Activated CD4-positive, alpha-beta T cell treated with anti-CD3 and anti-CD28 coated beads for 1 hour (primary cell): ENCODE results near the gene PCSK6.

Experiments used
- DNase-seq: peaks from one replicate; pipeline ENCODE4 v3.0.0-alpha.2; 2020

Gene PCSK6

DNA sequence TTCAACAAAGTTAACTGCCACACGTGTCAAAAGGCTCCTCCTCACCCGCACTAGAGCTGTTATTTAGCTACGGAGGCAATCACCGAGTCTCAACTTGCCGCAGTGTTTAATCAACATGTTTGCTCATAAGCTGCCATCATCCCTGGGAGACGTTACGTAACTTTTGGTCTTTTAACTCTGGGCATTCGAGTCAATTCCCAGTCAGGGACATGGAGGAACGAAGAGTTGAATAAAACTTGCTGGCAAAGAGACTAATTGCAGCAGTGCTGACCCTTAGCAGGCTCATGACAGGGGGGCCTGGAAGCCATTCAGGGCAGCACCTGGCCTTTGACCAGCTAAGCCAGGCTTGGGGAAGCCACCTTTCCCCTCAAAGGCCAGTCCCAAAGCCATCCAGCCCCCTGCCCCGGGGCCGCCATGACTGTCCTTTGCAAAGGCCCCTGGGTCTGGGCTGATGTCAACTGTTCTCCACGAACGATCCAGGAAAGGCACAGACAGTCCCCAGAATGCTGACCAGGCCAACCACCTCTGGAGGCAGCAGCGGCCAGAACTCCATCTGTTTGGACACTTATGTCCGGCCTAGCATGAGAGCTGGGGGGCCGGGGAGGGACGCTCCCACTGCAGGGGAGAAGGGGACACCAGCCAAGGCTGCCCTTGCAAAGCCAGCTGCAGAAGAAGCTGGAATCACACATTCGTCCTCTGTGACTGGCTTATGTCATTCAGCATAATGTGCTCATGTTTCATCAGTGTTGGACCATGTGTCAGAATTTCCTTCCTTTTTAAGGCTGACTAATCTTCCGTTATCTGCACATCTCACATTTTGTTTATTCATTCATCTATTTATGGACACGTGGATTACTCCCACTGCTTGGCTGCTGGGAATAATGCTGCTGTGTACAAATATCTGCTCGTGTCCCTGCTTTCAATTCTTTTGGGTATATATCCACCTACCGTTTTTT lies 43.7 kb downstream of the PCSK6 start:
- no peak for DNase-seq

GRCh38 chr15:101444807-101445508 lies 44.5 kb downstream of the PCSK6 start:
- no peak for DNase-seq

- no peak for DNase-seq
Measured at GRCh38 chr15:101444015-101444414, 45.5 kb downstream of the PCSK6 start.

GRCh38 chr15:101442272-101442671 lies 47.2 kb downstream of the PCSK6 start:
- no peak for DNase-seq

DNA sequence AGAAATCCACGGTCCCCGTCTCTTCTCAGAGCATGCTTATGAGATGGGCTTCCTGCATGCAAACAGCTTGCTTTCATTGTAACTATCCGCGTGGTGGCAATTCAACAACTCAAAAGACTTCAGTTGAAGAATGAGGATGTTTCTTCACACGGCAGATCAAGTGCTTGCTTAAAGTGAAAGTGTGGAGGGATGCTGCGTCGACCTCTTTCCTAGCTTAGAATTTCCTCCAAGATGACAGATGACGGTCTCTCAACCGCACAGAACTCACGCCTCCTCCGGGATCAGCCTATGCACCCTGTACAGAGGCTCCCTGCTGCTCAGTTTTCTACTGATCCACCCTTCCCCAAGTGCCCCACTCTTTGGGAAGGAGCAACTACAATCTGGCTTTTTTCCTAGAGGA lies 47.8 kb downstream of the PCSK6 start:
- no peak for DNase-seq

- no peak for DNase-seq
Measured at GRCh38 chr15:101440846-101441590, 48.5 kb downstream of the PCSK6 start.

GRCh38 chr15:101439920-101440319 lies 49.6 kb downstream of the PCSK6 start:
- no peak for DNase-seq

DNA sequence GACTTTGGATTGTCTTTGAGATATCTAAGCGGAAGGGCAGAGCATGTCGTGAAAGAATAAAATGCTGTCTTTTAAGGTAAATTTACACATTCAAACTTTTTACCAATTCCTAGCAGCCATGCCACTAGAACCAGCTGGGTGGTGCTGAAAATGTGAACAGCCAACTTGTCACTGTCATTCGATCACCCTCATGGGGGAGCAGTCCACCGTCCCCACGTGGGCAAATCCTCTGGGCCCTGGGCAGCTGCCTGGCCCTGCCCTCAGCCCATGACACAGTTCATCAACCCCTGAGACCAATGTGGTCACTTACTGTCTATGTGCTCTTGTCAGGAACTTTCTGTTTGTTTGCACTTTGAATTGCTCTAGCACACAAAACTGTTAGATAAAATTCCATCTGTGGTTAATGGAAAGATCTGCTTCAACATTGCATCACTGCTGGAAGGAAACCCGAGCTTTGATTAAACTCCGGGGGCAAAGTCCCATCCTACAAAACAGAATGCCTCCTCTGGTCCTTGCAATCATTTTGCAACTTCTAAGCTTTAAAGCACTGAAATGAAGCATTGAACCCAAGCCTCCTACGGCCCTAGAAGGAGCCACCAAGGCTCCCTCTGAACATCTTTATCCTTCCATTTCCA lies 50.1 kb downstream of the PCSK6 start:
- no peak for DNase-seq

GRCh38 chr15:101438482-101439284 lies 50.8 kb downstream of the PCSK6 start:
- no peak for DNase-seq

- no peak for DNase-seq
Measured at GRCh38 chr15:101437618-101438481, 51.7 kb downstream of the PCSK6 start.

DNA sequence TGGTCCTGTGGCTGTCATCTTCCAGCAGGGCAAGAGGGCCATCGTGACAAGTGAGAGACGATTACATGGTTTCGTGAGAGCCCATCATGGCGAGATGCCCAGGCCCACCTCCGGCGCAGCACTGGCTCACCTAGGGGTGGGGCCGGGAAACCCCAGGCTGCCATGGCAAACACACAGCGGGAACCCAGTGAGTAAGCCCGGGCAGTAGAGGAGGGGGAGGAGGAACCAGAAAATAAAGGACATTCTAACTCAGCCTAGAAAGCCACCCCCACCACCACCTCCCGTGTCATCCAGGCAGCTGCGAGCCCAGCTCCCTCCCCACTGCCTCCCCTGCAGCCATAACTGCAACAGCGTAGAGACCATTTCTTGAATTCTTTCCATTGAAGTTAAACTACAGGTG lies 52.3 kb downstream of the PCSK6 start:
- DNase-seq, result no peak

DNA sequence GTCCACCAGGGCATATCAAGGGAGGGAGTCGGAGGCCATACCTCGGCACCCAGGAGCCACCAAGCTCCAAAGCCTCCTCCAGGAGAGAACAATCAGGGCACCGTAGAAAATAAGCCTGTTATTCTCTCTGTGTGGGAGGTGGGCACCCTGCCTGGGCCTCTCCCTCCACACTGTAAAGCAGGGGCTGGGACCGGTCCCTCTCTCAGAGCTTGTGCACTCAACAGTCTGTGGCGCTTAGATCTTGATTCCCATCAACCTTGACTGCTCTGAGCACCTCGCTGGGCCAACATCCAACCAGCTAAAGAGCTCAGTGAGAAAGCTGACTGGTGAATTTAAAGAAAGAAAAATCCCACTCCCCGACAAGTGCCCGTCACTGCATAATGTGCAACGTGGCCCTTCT lies 53.0 kb downstream of the PCSK6 start:
- DNase-seq, result no peak

DNA sequence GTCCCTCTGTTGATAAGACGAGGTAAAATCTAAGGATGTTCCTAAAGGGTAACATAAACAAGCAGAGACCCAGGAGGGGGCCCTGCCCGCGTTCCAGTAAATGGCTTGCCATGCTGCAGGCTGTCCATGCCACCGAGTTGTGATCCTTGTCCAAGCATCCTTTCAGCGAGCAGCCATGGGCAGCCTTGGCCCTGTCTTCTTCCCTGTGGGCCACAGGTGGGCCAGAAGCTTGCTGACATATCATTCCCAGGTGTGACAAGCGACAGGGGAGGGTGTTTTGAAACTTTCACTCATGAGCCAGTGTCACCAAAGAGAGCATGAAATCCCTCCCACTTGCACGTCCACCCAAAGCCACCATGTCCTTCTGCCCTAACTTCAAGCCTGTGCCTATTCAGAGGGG lies 53.7 kb downstream of the PCSK6 start:
- DNase-seq, result no peak

- no peak for DNase-seq
Measured at GRCh38 chr15:101434032-101434920, 55.2 kb downstream of the PCSK6 start.

DNA sequence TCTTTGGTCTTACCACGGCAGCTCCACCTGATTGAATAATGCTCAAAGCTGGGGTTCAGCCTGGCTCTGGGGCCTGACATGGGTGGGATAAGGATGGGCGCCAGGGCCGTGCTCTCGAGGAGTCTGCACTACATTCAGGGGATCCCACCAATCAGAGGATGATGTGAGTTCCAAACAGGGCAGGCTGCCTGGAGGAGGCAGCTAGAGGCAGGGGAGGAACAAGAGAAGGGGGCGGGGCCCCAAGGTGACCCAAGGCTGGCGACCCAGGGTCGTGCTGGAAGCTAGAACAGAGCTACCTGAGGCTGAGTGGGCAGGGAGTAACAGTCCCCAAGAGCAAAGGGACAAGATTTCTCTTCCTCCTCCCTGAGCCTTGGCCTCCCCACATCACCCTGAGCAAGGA lies 56.1 kb downstream of the PCSK6 start:
- no peak for DNase-seq

GRCh38 chr15:101432982-101433381 lies 56.5 kb downstream of the PCSK6 start:
- no peak for DNase-seq

DNA sequence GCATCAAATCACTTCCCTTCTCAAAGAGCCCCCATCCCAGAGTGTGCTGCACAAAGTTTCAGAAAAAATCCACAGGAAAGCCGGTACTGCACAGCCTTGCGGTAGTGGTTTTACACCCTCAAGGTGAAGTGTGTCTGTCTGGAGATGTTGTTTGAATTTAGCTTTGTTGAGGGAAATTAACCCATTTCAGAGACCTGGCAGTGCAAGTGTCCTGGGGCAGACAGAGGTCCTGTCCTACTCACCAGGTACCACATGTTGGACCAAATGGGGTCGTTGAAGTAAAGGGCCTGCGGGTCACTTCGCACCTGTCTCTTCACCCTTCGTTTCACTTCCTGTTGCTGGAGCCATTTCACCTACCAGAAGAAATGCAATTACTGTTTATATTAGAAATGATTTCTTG lies 57.8 kb downstream of the PCSK6 start:
- no peak for DNase-seq

DNA sequence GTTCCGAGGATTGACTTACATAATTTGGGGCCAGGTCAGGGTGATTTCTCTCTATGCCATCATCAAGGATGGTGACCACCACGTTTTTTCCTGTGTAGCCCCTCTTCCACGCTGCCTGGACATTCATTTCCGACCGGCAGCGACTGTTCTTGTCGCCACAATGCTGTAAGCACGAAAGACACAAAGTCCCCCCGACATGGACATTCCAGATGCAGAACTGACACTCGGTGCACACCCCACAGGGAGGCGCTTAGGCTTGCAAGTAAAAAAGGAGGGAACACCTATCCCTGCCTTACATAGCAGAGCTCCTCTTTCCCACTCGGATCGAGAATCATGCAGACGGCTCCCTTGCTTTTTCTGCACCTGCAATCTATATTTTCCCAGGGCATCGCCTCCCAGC lies 58.2 kb downstream of the PCSK6 start:
- no peak for DNase-seq

DNA sequence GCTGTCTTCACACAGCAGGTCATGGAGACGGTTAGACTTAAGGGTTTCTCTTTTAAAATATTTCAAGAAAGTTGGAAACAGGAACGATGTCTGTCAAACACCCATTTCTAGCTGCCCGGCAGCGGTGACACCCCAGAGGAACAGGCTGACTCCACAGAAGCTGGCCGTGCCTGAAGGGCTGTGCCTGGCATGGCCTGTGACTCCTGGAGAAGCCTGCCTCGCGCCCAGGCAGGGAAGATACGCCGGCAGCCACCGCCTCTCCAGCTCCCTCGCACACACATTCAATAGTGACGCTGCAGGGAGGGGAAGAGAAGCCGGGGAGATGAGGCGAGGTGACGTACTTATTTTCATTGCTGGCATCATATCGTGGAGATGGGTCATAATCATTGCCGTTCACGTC lies 59.9 kb downstream of the PCSK6 start:
- no peak for DNase-seq

GRCh38 chr15:101429191-101429590 lies 60.3 kb downstream of the PCSK6 start:
- DNase-seq, result no peak
